GM12878 (cell line): ENCODE results near the gene GYG2. TPM values are rescaled to one million over a fixed set of nuclear protein-coding genes. Genes with fewer than 3 reads are reported as not detected.

Source experiments
- ATAC-seq: fragments of 200-7000 bp; cut with Tn5 transposase; 3 replicates; pipeline ENCODE4 v1.9.1; 2020; ENCODE audit warnings: mild to moderate bottlenecking, moderate library complexity
- BruUV-seq: library from RNA; stranded (reverse); fragments of 400-500 nt; replicated peaks from 2 replicates; lab custom pipeline; 2021; lab: Mats Ljungman, UMichigan
- CTCF ChIA-PET: fragments of 300-600 bp; sonication (Branson Sonifier 250); formaldehyde crosslinking; extraction: SDS; loops from one replicate; lab custom pipeline; 2021; ENCODE audit warnings: inconsistent platforms; lab: Yijun Ruan, JAX
- POLR2A ChIA-PET: fragments of 350-600 bp; formaldehyde crosslinking; extraction: SDS; loops from one replicate; lab custom pipeline; 2021; ENCODE audit warnings: inconsistent platforms; lab: Charles Lee
- RAD21 ChIA-PET: fragments of 300-600 bp; sonication (Branson Sonifier 250); formaldehyde crosslinking; loops from one replicate; lab custom pipeline; 2023; ENCODE audit warnings: antibody characterized with exemption; ENCODE audit not compliant: unreplicated experiment; lab: Charles Lee
- SMC1A ChIA-PET: fragments of 300-600 bp; sonication (Branson Sonifier 250); formaldehyde crosslinking; loops from one replicate; lab custom pipeline; 2023; ENCODE audit not compliant: unreplicated experiment, uncharacterized antibody; lab: Charles Lee
- DNase-seq: peaks from one replicate; pipeline ENCODE4 v3.0.0-alpha.2; 2011; ENCODE audit warnings: low read depth, low spot score
- FAIRE-seq: peaks from 3 replicates; lab custom pipeline; 2011; peaks lifted over from hg19 to GRCh38; lab: Jason Lieb, UNC
- H2AFZ ChIP-seq: 2 replicates; pipeline ENCODE4 v1.6.0; 2011; ENCODE audit warnings: low read depth, low read length, control low read depth; ENCODE audit not compliant: control insufficient read depth
- H3K27ac ChIP-seq: 2 replicates; pipeline ENCODE4 v1.5.1; 2011; ENCODE audit warnings: control low read depth; ENCODE audit not compliant: control insufficient read depth, insufficient read depth
- H3K27me3 ChIP-seq, 2 experiments: replicated peaks in 1 of 2; 2 replicates each; pipeline versions ENCODE4 v1.6.0 to v1.6.1; 2011; ENCODE audit warnings: low read length in 1 of 2; ENCODE audit not compliant: control insufficient read depth in 2 of 2, insufficient read depth in 2 of 2
- H3K36me3 ChIP-seq, 2 experiments: 2 replicates each; pipeline ENCODE4 v1.5.1; 2011; ENCODE audit warnings: low read length in 1 of 2; ENCODE audit not compliant: control insufficient read depth in 2 of 2, insufficient read depth in 2 of 2
- H3K4me1 ChIP-seq: 2 replicates; pipeline ENCODE4 v1.6.1; 2011; ENCODE audit warnings: mild to moderate bottlenecking, low read length, moderate library complexity, mixed read lengths; ENCODE audit not compliant: control insufficient read depth, insufficient read depth
- H3K4me2 ChIP-seq: 2 replicates; pipeline ENCODE4 v1.6.0; 2011; ENCODE audit warnings: control low read depth; ENCODE audit not compliant: control insufficient read depth, insufficient read depth
- H3K4me3 ChIP-seq: fragments of 200-600 bp; sonication (generic); 2 replicates; pipeline ENCODE4 v1.5.1; 2016
- H3K79me2 ChIP-seq: 2 replicates; pipeline ENCODE4 v1.6.0; 2011; ENCODE audit warnings: low read length; ENCODE audit not compliant: control insufficient read depth, insufficient read depth
- H3K9ac ChIP-seq: 2 replicates; pipeline ENCODE4 v1.8.0; 2011; ENCODE audit warnings: low read length, control low read depth, mixed read lengths; ENCODE audit not compliant: control insufficient read depth, insufficient read depth
- H3K9me3 ChIP-seq: replicated peaks from 3 replicates; pipeline ENCODE4 v1.5.1; 2011; ENCODE audit warnings: mild to moderate bottlenecking, low read length; ENCODE audit not compliant: control insufficient read depth, insufficient read depth
- H4K20me1 ChIP-seq: 2 replicates; pipeline ENCODE4 v1.6.0; 2011; ENCODE audit not compliant: control insufficient read depth, insufficient read depth
- CEBPB ChIP-seq, 2 experiments: fragments of 150-350 bp in 1 of 2; IDR thresholded peaks; 2 replicates each; pipeline ENCODE4 v1.6.1; 2012 to 2014; ENCODE audit warnings: low read depth in 2 of 2, low read length in 2 of 2, borderline replicate concordance in 1 of 2, inconsistent platforms in 1 of 2
- CHD4 ChIP-seq: fragments of 200-600 bp; sonication (generic); IDR thresholded peaks from 2 replicates; pipeline ENCODE4 v1.6.1; 2016; ENCODE audit warnings: mild to moderate bottlenecking
- CREM ChIP-seq: IDR thresholded peaks from 2 replicates; pipeline ENCODE4 v1.6.1; 2014; ENCODE audit warnings: antibody characterized with exemption, low read depth
- ELK1 ChIP-seq: IDR thresholded peaks from 2 replicates; pipeline ENCODE4 v1.6.1; 2012; ENCODE audit warnings: low read depth, low read length, improper control_type of control experiment
- FOXM1 ChIP-seq: IDR thresholded peaks from 2 replicates; pipeline ENCODE4 v1.6.1; 2012; ENCODE audit warnings: low read depth, mild to moderate bottlenecking, inconsistent platforms, low read length, moderate library complexity
- HDAC2 ChIP-seq: fragments of 200-600 bp; sonication (generic); IDR thresholded peaks from 2 replicates; pipeline ENCODE4 v1.6.1; 2017
- IKZF2 ChIP-seq, 2 experiments: fragments of 450-650 bp; IDR thresholded peaks; 2 replicates each; pipeline ENCODE4 v1.6.1; 2017; ENCODE audit warnings: mild to moderate bottlenecking in 2 of 2, moderate library complexity in 2 of 2
- JUND ChIP-seq: IDR thresholded peaks from 2 replicates; pipeline ENCODE4 v1.6.1; 2012; ENCODE audit warnings: low read depth, mild to moderate bottlenecking, low read length, improper control_type of control experiment, moderate library complexity
- KAT2A ChIP-seq: conservative IDR thresholded peaks from 2 replicates; pipeline ENCODE4 v1.6.1; 2011; ENCODE audit warnings: low read depth, low read length; ENCODE audit not compliant: control insufficient read depth
- KDM1A ChIP-seq: fragments of 200-600 bp; sonication (generic); IDR thresholded peaks from 2 replicates; pipeline ENCODE4 v1.6.1; 2016; ENCODE audit warnings: borderline replicate concordance
- NFYA ChIP-seq: IDR thresholded peaks from 2 replicates; pipeline ENCODE4 v1.6.1; 2011; ENCODE audit warnings: low read depth, mild to moderate bottlenecking, low read length, improper control_type of control experiment, borderline replicate concordance
- PML ChIP-seq: IDR thresholded peaks from 2 replicates; pipeline ENCODE4 v1.6.1; 2012; ENCODE audit warnings: low read length, inconsistent platforms
- RELA ChIP-seq: fragments of 450-650 bp; IDR thresholded peaks from 2 replicates; pipeline ENCODE4 v1.8.0; 2014; ENCODE audit warnings: borderline replicate concordance; ENCODE audit not compliant: partially characterized antibody
- RUNX3 ChIP-seq: IDR thresholded peaks from 2 replicates; pipeline ENCODE4 v1.6.1; 2012; ENCODE audit warnings: low read length, inconsistent platforms
- SREBF1 ChIP-seq: IDR thresholded peaks from 2 replicates; pipeline ENCODE4 v1.6.1; 2012; ENCODE audit warnings: mild to moderate bottlenecking, low read length
- TCF3 ChIP-seq: IDR thresholded peaks from 2 replicates; pipeline ENCODE4 v1.6.1; 2012; ENCODE audit warnings: low read depth, mild to moderate bottlenecking, low read length, borderline replicate concordance; ENCODE audit not compliant: insufficient read depth
- TCF7 ChIP-seq: IDR thresholded peaks from 2 replicates; pipeline ENCODE4 v1.6.1; 2014; ENCODE audit warnings: antibody characterized with exemption, borderline replicate concordance
- ZNF24 ChIP-seq: fragments of 450-650 bp; IDR thresholded peaks from 2 replicates; pipeline ENCODE4 v1.6.1; 2017; ENCODE audit warnings: antibody characterized with exemption, mild to moderate bottlenecking
- ZSCAN29 ChIP-seq: fragments of 450-650 bp; IDR thresholded peaks from 2 replicates; pipeline ENCODE4 v1.6.1; 2017; ENCODE audit warnings: mild to moderate bottlenecking, moderate library complexity
- WGBS: methylation state at CpG from one replicate; pipeline ENCODE4 v1.1.6; 2016; ENCODE audit warnings: low lambda C conversion rate; ENCODE audit not compliant: insufficient replicate concordance, insufficient coverage; ENCODE audit errors: missing lambda C conversion rate; 5-methylcytosine and 5-hydroxymethylcytosine counted together
- in situ Hi-C: fragments of 300-500 bp; cut with MboI; formaldehyde crosslinking; loops from 9 replicates; pipeline ENCODE4 v1.14.3; 2018; ENCODE audit warnings: mixed read lengths
- intact Hi-C: fragments of 100-400 bp; cut with micrococcal nuclease; formaldehyde crosslinking; loops from one replicate; pipeline ENCODE4 v1.14.2; 2022; ENCODE audit not compliant: unreplicated experiment
- polyA plus RNA-seq, 11 experiments: library from polyadenylated mRNA; depleted of rRNA in 4 of 11; unstranded in 6 of 11; stranded (reverse) in 5 of 11; fragments of >200 nt; fragmentation: Nextera tagmentation in 4 of 11; fragmentation: Illumina TruSeq in 1 of 11; extraction: Ambion mirVana in 4 of 11; extraction: Trizol in 1 of 11; gene quantifications; 1 replicate in 1 of 11; 2 replicates in 10 of 11; pipeline versions ENCODE4 v1.2.1 to v1.2.3, GENCODE V29; 2011 to 2016; ENCODE audit warnings: inconsistent platforms in 2 of 11, missing spikeins in 2 of 11, low read depth in 1 of 11
- total RNA-seq, 4 experiments: library from RNA; depleted of rRNA in 3 of 4; stranded (reverse); fragments of >200 nt in 3 of 4; fragmentation: Illumina TruSeq in 1 of 4; extraction: Trizol in 1 of 4; gene quantifications; 2 replicates each; pipeline versions ENCODE4 v1.2.1 to v1.2.3, GENCODE V29; 2013 to 2021

Gene GYG2
- total and polyA plus RNA-seq, 10 of the 15 experiments (the other 5 are each of a cell fraction or from before 2014, with no cell fraction given) = 0.05 TPM; not detected in 9

DNA sequence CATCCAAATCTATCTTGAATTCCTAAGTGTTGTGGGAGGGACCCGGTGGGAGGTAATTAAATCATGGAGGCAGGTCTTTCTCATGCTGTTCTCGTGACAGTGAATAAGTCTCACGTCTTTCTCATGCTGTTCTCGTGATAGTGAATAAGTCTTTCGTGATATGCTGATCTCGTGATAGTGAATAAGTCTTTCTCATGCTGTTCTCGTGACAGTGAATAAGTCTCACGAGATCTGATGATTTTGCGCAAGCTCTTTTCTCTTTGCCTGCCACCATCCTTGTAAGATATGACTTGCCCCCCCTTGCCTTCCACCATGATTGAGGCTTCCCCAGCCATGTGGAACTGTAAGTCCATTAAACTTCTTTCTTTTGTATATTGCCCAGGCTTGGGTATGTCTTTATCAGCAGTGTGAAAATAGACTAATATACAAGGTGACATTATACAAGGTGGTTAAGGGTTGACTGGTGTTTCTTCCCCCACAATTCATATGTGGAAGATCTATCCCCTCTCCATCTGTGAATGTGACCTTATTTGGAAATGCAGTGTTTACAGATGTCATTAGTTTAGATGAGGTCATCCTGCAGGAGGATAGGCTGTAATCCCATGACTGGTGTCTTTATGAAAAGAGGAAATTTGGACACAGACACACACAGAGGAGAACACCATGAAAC, 72.8 kb downstream of the GYG2 start:
- Histone ChIP-seq H4K20me1 (no peaks in the 10 kb centered on the region), H3K27me3 (no peaks in the 10 kb centered on the region), H3K79me2 (no peaks in the 10 kb centered on the region), H3K4me3 (no peak overlapping the region), H2AFZ (no peak overlapping the region), H3K9ac (no peak overlapping the region), H3K4me1 (no peaks in the 10 kb centered on the region), H3K36me3 (no peaks in the 10 kb centered on the region), H3K4me2 (no peak overlapping the region), H3K27ac (no peak overlapping the region)
- ATAC-seq (no peak), FAIRE-seq (no peak), DNase-seq (no peak)
- no TSS peak for BruUV-seq
- in situ Hi-C loops = no loop called here
- SMC1A ChIA-PET = no interaction called here
- POLR2A ChIA-PET = no interaction called here
- WGBS = 45% methylated on average over 9 of the region's 9 CpGs
- intact Hi-C loops = no loop called here
- CTCF ChIA-PET = no interaction called here
- RAD21 ChIA-PET = no interaction called here
- TF ChIP-seq NFYA (no peak), HDAC2 (no peak), FOXM1 (no peak), KAT2A (no peak), TCF3 (no peak), ZSCAN29 (no peak), CHD4 (no peak), CREM (no peak), SREBF1 (no peak), RUNX3 (no peak), ZNF24 (no peak), CEBPB (IDR thresholded peaks at IDR 0.05; ENCODE audit: borderline replicate concordance in 1 of 2, low read depth in 2 of 2, low read length in 2 of 2) (no peak), RELA (no peak), ELK1 (no peak), KDM1A (no peak), TCF7 (no peak), IKZF2 (IDR thresholded peaks at IDR 0.05) (no peak), JUND (no peak), PML (no peak)
- TF ChIP-seq, all 136 proteins: peak for 0
- no peaks in the 10 kb centered on the region; the same call in 1 of the 3 replicates for H3K9me3 ChIP-seq
